Parathyroid adenoma (tissue), 2 donors: ENCODE data around the gene SHOC2.

Experiments used
- H2AFZ ChIP-seq: fragments of 300-600 bp; sonication (generic); one replicate; pipeline ENCODE4 v1.7.0; 2017; ENCODE audit warnings: antibody characterized with exemption, mild to moderate bottlenecking
- H3K27ac ChIP-seq: fragments of 300-600 bp; sonication (generic); one replicate; pipeline ENCODE4 v1.7.0; 2017
- H3K27me3 ChIP-seq: fragments of 300-600 bp; sonication (generic); one replicate; pipeline ENCODE4 v1.7.0; 2017; ENCODE audit warnings: low read length; ENCODE audit not compliant: control insufficient read depth, insufficient read depth
- H3K36me3 ChIP-seq: fragments of 300-600 bp; sonication (generic); one replicate; pipeline ENCODE4 v1.7.0; 2017; ENCODE audit warnings: low read length; ENCODE audit not compliant: control insufficient read depth, insufficient read depth
- H3K4me1 ChIP-seq: fragments of 300-600 bp; sonication (generic); one replicate; pipeline ENCODE4 v1.7.0; 2017; ENCODE audit warnings: control low read depth
- H3K4me2 ChIP-seq: fragments of 300-600 bp; sonication (generic); one replicate; pipeline ENCODE4 v1.7.0; 2017; ENCODE audit warnings: low read length
- H3K4me3 ChIP-seq: fragments of 300-600 bp; sonication (generic); one replicate; pipeline ENCODE4 v1.7.0; 2017; ENCODE audit warnings: low read depth, low read length
- H3K79me2 ChIP-seq: fragments of 300-600 bp; sonication (generic); one replicate; pipeline ENCODE4 v1.7.0; 2017; ENCODE audit warnings: control low read depth
- H3K9ac ChIP-seq: fragments of 300-600 bp; sonication (generic); one replicate; pipeline ENCODE4 v1.7.0; 2017; ENCODE audit warnings: mild to moderate bottlenecking
- H3K9me3 ChIP-seq: fragments of 300-600 bp; sonication (generic); one replicate; pipeline ENCODE4 v1.7.0; 2017; ENCODE audit warnings: low read length; ENCODE audit not compliant: control insufficient read depth
- CTCF ChIP-seq: fragments of 300-600 bp; sonication (generic); IDR thresholded peaks from one replicate; pipeline ENCODE4 v1.7.0; 2017; ENCODE audit warnings: antibody characterized with exemption, mild to moderate bottlenecking
- donor health status: primary hyperparathyroidism.

Gene SHOC2

DNA sequence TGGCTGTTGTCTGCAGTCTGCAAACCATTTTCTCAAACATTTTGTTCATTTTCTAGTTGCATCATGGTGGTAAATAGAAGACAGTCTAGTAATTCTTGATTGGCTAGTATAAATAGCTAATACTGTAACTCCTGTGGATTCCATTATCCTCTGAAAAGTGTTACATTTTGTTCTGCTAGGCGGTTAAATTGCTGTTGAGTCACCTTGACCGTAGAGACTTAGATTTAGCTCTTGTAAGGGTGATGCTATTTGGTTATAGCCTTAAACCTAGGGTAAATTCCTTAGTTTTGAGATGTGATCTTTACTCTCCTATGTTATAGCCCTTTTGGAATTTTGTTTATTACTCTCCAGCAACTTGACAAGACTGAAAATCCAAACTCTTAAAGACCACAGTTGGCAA lies 58.8 kb downstream of the SHOC2 start:
- Histone ChIP-seq H3K9me3 (no peaks in the 10 kb centered on the region), H3K9ac (no peak overlapping the region), H3K4me1 (peaks cover 4% of the 10 kb centered on the region), H3K27me3 (no peaks in the 10 kb centered on the region), H3K27ac (no peak overlapping the region), H3K4me3 (no peak overlapping the region), H3K36me3 (no peaks in the 10 kb centered on the region), H2AFZ (no peak overlapping the region), H3K79me2 (peaks cover 36% of the 10 kb centered on the region), H3K4me2 (no peak overlapping the region)
- no peak for TF ChIP-seq CTCF

DNA sequence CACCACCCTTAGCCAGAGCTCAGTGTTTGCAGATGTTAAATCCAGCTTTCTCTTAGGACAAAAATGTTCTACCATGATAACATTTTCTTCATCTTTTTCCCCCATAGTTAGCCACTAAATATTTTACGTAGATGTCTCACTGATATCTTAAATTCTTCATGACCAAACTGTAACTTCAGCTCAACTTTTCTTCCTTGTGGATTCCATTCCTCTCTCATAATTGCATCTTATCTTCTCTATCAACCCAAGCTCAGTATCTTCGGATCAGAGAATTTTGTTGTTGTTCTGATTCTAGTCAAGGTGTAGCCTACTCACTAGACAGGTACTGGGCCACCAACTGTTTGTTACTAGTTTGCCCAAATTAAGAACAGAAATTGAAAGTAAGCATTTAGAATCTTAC lies 60.2 kb downstream of the SHOC2 start:
- Histone ChIP-seq H3K36me3 (no peaks in the 10 kb centered on the region), H3K4me2 (no peak overlapping the region), H3K4me3 (no peak overlapping the region), H3K9me3 (no peaks in the 10 kb centered on the region), H2AFZ (no peak overlapping the region), H3K79me2 (peaks cover 39% of the 10 kb centered on the region), H3K9ac (no peak overlapping the region), H3K27ac (no peak overlapping the region), H3K27me3 (no peaks in the 10 kb centered on the region), H3K4me1 (peaks cover 4% of the 10 kb centered on the region)
- no peak for TF ChIP-seq CTCF

DNA sequence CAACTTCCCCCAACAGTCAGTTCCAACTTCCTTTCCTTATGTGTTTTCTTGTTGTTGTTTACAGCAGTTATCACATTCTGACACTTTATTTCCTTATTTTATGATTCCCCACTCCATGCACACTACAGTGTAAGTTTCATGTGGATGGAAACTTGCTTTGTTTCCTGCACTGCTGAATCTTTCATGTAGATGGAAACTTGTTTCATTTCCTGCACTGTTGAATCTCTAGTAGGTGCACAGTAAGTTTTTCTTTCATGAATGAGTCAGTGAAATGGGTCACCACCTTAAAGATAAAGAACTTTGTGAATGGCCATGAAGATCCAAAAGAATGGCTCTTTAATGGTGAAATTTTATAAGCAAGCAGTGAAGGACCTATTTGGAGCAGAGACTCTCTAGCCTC lies 61.4 kb downstream of the SHOC2 start:
- peaks cover 30% of the 10 kb centered on the region for H3K79me2 ChIP-seq
- H3K36me3 ChIP-seq, result no peaks in the 10 kb centered on the region
- TF ChIP-seq CTCF, result no peak
- H3K4me2 ChIP-seq, result no peak overlapping the region
- H3K9ac ChIP-seq, result no peak overlapping the region
- no peak overlapping the region for H2AFZ ChIP-seq
- H3K27ac ChIP-seq, result no peak overlapping the region
- peaks cover 4% of the 10 kb centered on the region for H3K4me1 ChIP-seq
- H3K27me3 ChIP-seq, result no peaks in the 10 kb centered on the region
- no peaks in the 10 kb centered on the region for H3K9me3 ChIP-seq
- no peak overlapping the region for H3K4me3 ChIP-seq

DNA sequence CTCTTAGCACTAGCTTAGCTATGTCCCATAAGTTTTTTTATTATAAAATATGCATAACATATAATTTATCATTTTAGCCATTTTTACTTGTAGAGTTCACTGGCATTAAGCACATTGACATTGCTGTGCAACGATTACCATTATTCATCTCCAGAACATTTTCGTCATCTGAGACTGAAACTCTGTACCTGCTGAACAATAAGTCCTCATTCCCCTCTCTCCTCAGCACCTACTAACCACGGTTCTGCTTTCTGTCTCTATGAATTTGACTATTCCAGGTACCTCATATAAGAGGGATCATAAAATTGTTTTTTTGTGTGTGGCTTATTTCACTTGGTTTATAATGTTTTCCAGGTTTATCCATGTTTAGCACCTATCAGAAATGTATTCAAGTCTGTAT lies 64.1 kb downstream of the SHOC2 start:
- Histone ChIP-seq H3K9ac (no peak overlapping the region), H3K9me3 (no peaks in the 10 kb centered on the region), H3K36me3 (no peaks in the 10 kb centered on the region), H3K4me2 (no peak overlapping the region), H3K27ac (no peak overlapping the region), H3K79me2 (peaks cover 18% of the 10 kb centered on the region), H3K4me1 (no peaks in the 10 kb centered on the region), H2AFZ (no peak overlapping the region), H3K4me3 (no peak overlapping the region), H3K27me3 (no peaks in the 10 kb centered on the region)
- no peak for TF ChIP-seq CTCF

GRCh38 chr10:110985497-110986275 lies 66.3 kb downstream of the SHOC2 start:
- no peaks in the 10 kb centered on the region for H3K36me3 ChIP-seq
- peaks cover 16% of the 10 kb centered on the region for H3K79me2 ChIP-seq
- no peaks in the 10 kb centered on the region for H3K4me1 ChIP-seq
- no peaks in the 10 kb centered on the region for H3K27me3 ChIP-seq
- H3K4me2 ChIP-seq, result no peak overlapping the region
- TF ChIP-seq CTCF, result no peak
- no peak overlapping the region for H3K27ac ChIP-seq
- H3K9me3 ChIP-seq, result no peaks in the 10 kb centered on the region
- H3K9ac ChIP-seq, result no peak overlapping the region
- no peak overlapping the region for H3K4me3 ChIP-seq
- no peak overlapping the region for H2AFZ ChIP-seq
